ENCODE results near the gene TOP3A. TPM values are rescaled to one million over a fixed set of nuclear protein-coding genes. Genes with fewer than 3 reads are reported as not detected.

The TOP3A gene
- total RNA-seq, 4 donors from 2014 or later = 21.2 to 33.5 (median 21.8) TPM

DNA sequence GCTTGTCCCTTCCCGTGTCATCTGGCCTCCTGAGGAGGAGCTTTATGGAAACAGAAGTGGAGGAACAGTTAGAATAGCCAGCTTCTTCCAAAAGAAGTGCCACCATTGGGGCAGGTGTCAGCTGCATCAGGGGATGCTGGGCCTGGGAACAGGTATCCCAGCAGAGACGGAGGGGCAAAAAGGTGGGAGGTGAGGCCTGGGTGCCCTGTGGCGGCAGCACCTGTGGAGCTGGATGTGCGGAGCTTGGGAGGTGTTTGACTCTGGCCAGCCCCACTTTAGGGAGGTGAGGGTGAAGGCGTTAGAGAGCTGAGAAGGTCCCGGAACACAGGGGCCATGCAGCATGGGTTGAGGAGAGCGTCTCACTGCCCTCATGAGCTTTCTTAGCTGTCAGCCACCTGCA, 5.5 kb upstream of the TOP3A start:
- intact Hi-C loops (cut with DNase I) = no loop called here
- TF ChIP-seq EP300 (IDR thresholded peaks at IDR 0.05) = no peak
- TF ChIP-seq POLR2AphosphoS5 (IDR thresholded peaks at IDR 0.05) = no peak
- no peak for TF ChIP-seq POLR2A (IDR thresholded peaks at IDR 0.05; ENCODE audit: low read depth)
- TF ChIP-seq, protein P1, sequence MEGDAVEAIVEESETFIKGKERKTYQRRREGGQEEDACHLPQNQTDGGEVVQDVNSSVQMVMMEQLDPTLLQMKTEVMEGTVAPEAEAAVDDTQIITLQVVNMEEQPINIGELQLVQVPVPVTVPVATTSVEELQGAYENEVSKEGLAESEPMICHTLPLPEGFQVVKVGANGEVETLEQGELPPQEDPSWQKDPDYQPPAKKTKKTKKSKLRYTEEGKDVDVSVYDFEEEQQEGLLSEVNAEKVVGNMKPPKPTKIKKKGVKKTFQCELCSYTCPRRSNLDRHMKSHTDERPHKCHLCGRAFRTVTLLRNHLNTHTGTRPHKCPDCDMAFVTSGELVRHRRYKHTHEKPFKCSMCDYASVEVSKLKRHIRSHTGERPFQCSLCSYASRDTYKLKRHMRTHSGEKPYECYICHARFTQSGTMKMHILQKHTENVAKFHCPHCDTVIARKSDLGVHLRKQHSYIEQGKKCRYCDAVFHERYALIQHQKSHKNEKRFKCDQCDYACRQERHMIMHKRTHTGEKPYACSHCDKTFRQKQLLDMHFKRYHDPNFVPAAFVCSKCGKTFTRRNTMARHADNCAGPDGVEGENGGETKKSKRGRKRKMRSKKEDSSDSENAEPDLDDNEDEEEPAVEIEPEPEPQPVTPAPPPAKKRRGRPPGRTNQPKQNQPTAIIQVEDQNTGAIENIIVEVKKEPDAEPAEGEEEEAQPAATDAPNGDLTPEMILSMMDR (IDR thresholded peaks at IDR 0.05) = no peak
- peak overlapping the region in 2 of 4 donors; percentile 1 to 8 for H3K4me3 ChIP-seq
- no peak for DNase-seq (ENCODE audit: extremely low spot score)
- no peaks in the 10 kb centered on the region for H3K9me3 ChIP-seq
- no peaks in the 10 kb centered on the region for H3K27me3 ChIP-seq
- 73% methylated on average over 5 of the region's 7 CpGs for whole genome bisulfite sequencing
- peaks cover 52 to 79% (median 60%) of the 10 kb centered on the region in 4 donors for H3K4me1 ChIP-seq
- no peak overlapping the region for H3K27ac ChIP-seq (replicated peaks in 1 of 4)
- H3K36me3 ChIP-seq = peaks cover 30 to 79% (median 73%) of the 10 kb centered on the region in 4 donors

DNA sequence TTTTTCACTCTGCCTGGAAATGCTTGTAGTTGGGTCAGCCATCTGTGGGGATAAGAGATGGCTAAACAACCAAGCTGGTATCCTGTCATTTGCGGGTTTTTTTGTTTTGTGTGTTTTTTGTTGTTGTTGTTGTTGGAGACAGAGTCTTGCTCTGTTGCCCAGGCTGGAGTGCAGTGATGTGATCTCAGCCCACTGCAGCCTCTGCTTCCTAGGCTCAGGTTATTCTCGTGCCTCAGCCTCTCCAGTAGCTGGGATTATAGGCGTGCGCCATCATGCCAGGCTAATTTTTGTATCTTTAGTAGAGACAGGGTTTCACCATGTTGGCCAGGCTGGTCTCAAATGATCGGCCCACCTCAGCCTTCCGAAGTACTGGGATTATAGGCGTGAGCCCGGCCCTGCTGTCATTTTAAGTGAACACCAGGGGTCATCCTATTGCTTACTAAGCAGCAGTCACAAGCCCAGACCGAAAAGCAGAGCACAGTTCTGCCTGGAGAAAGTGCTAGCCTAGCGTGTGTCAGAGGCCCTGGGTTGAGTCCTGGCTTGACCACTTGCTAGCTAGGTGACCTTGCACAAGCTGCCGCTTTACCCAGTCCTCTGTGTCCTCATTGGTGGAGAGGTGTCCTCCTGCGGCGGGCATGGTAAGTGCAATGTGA, 4.9 kb upstream of the TOP3A start:
- peaks cover 52 to 79% (median 58%) of the 10 kb centered on the region in 4 donors for H3K4me1 ChIP-seq
- TF ChIP-seq POLR2A (IDR thresholded peaks at IDR 0.05; ENCODE audit: low read depth) = no peak
- TF ChIP-seq, protein P1 (IDR thresholded peaks at IDR 0.05) = peak; percentile 18 to 28 (median 21)
- WGBS = 54% methylated on average over 13 of the region's 13 CpGs
- no peaks in the 10 kb centered on the region for H3K27me3 ChIP-seq
- H3K4me3 ChIP-seq = peak overlapping the region in 2 of 4 donors; percentile 1 to 8
- no peak for DNase-seq (ENCODE audit: extremely low spot score)
- H3K36me3 ChIP-seq = peaks cover 25 to 73% (median 67%) of the 10 kb centered on the region in 4 donors
- H3K27ac ChIP-seq (replicated peaks in 1 of 4) = no peak overlapping the region
- H3K9me3 ChIP-seq = no peaks in the 10 kb centered on the region
- intact Hi-C loops (cut with DNase I) = no loop called here

DNA sequence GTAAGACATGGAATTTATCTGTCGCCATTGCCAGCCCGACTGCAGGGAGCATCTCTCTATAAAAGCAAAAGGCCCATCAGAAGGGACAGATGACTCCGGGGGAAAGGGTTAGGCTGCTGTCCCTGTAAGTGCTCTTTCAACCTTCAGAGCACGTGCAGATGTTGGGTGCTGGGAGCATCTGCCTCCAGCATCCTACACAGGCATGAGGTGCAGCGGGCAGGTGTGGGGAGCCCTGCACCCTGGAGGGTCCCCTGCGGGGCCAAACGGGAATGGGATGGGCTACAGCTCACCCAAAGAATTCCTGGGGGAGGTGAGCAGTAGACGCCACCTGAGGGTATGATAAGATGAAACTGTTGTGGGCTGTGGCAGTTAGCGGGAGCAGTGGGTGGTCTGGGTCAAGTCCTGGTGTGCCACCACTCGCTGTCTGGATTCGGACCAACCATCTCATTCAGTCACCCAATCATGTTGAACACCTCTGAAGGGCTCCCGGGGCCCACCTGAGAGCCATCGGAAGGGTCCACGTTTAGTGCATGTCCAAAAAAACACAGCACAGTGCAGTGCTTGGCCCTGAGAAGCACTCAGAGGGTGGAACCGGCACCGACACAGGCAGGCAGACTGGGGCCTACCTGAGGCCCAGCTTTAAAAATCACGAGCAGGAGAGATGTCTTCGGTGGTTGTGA, 4.1 kb upstream of the TOP3A start:
- no peak overlapping the region for H3K27ac ChIP-seq (replicated peaks in 1 of 4)
- H3K27me3 ChIP-seq = no peaks in the 10 kb centered on the region
- TF ChIP-seq EP300 (IDR thresholded peaks at IDR 0.05) (no peak), POLR2AphosphoS5 (IDR thresholded peaks at IDR 0.05) (no peak), POLR2A (IDR thresholded peaks at IDR 0.05; ENCODE audit: low read depth) (no peak)
- TF ChIP-seq, protein P1 (IDR thresholded peaks at IDR 0.05) = no peak
- H3K9me3 ChIP-seq = no peaks in the 10 kb centered on the region
- DNase-seq (ENCODE audit: extremely low spot score) = no peak
- peaks cover 56 to 83% (median 63%) of the 10 kb centered on the region in 4 donors for H3K4me1 ChIP-seq
- intact Hi-C loops (cut with DNase I) = no loop called here
- peaks cover 17 to 65% (median 59%) of the 10 kb centered on the region in 4 donors for H3K36me3 ChIP-seq
- H3K4me3 ChIP-seq = peak overlapping the region in 2 of 4 donors; percentile 3 to 8
- 86% methylated on average over 17 of the region's 18 CpGs for WGBS

DNA sequence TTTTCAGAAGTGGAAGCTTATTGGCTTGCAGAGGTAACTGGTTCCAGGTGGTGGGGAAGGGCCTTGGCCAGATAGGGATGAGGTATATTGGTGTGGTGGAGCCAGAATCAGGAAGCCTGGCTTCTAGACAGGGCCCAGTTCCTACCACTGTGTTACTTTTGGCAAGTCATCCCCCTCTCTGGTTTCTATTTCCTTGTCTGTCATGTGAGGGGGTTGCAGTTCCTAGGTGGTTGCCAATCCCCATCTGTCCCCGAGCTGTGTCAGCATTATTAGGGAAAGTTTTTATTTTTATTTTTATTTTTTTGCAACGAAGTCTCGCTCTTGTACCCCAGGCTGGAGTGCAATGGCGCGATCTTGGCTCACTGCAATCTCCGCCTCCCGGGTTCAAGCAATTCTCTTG, 3.3 kb upstream of the TOP3A start:
- H3K27me3 ChIP-seq = no peaks in the 10 kb centered on the region
- H3K36me3 ChIP-seq = peaks cover 9 to 57% (median 51%) of the 10 kb centered on the region in 4 donors
- 88% methylated on average over 7 of the region's 7 CpGs for WGBS
- H3K4me3 ChIP-seq = peak overlapping the region in 3 of 4 donors; percentile 2 to 17 (median 8)
- DNase-seq (ENCODE audit: extremely low spot score) = no peak
- TF ChIP-seq POLR2AphosphoS5 (IDR thresholded peaks at IDR 0.05) (no peak), POLR2A (IDR thresholded peaks at IDR 0.05; ENCODE audit: low read depth) (no peak), EP300 (IDR thresholded peaks at IDR 0.05) (no peak)
- TF ChIP-seq, protein P1 (IDR thresholded peaks at IDR 0.05) = no peak
- no peaks in the 10 kb centered on the region for H3K9me3 ChIP-seq
- peaks cover 64 to 83% (median 71%) of the 10 kb centered on the region in 4 donors for H3K4me1 ChIP-seq
- no peak overlapping the region for H3K27ac ChIP-seq (replicated peaks in 1 of 4)
- intact Hi-C loops (cut with DNase I) = no loop called here
